HG02571 (cell line): ENCODE measurements around the gene RNF141.

Experiments used
- ATAC-seq: cut with Tn5 transposase; IDR thresholded peaks from one replicate; pipeline ENCODE4 v1.9.1; 2021; ENCODE audit warnings: mild to moderate bottlenecking, moderate library complexity; ENCODE audit not compliant: unreplicated experiment

RNF141 gene

DNA sequence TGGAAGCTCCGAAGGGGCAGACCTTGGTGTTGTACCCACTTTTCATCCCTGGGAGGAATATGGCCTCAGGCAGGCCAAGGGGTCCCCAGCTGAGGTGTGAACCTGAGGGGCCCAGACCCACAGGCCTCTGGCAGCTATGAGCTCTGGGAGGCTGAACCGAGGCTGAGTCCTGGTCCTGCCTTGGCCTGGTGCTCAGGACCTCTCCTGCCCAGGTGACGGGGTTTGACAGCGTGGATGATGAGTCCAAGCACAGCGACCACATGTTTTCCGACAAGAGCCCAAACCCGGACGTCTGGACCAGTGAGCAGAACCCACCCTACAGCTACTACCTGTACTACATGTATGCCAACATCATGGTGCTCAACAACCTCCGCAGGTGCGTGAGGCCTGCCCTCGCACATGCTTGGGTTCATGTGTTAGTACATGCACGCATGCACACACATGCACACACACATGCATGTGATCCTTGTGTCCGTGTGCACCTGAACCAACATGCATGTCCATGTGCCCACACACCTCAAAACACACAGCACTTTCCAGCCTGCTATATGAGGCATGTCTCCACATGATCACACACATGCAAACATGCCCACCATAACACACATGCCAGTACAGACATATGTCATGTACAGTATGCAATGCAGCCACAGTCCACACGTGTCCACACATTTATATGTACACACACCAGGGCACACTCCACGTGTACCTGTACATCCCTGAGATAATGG is 40.9 kb downstream of the RNF141 start:
- no peak for ATAC-seq

DNA sequence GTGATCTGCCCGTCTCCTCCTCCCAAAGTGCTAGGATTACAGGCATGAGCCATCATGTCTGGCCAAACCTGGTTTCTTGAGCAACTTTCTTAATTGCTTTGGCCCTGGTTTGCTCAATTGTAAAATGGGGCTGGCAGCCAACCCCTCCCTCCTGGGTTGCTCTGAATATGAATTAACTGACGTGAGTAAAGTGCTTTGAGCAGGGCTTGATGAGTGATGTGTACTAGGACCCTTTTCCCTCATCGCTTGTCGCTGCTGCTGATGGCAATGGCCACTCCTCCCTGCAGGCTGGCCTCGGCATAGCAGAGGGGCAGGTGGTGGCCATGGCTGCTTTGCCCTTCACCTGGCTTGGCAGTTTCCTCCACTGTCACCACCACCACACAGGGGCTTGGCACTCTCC is 41.5 kb downstream of the RNF141 start:
- no peak for ATAC-seq

DNA sequence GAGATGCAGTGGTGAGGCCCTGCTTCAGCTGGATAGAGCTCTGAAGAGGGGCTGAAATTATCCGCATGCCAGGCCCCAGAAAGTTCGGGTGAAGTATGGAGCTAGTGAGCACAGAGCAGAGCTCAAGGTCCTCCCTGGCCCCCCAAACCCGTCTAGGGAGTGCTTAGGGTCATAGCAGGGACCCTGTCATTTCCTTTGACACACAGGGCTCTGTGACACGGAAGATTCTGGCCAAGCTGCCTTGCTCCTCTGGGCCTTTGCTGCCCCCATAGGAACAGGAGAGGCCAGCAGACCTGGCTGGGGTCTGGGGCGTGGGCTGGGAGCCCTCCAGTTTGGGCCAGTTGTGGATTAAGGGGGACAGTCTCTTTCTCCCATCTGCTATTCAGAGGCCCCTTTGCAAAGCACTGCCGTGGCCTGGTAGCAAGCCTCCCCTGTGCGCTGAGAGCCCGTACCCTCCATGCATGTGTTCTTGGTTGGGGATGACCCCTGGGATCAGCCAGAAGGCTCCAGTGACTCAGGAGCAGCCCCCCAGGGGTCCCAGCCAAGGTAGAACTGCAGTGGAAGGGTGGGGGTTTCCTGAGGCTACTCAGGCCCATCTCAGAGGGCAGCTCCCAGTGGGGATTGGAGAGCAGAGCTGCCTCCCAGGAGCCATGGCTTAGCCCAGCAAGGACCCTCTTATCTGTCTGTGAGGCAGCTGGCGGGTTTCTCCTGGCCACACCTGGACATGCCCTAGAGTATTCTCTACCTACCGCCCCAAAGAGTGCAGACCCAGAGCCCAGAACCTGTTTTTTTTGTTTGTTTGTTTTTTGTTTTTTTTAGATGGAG is 42.3 kb downstream of the RNF141 start:
- no peak for ATAC-seq

DNA sequence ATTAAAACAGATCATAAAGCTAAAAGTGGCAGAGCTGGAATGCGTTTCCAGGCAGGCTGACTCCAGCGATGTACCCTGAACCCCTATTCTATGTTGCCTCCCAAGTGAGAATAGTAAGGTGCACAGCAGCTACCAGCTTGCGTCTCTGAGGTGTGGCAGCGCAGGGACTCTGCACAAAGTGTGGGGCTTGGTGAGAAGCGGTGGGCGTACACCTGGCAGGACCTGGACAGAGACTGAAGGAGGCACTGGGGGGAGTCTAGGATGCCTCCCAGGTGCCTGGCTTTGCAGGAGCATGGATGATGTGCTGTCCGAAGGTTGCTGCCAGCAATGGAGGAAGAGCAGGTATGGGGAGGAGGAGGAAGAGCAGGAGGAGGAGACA is 43.0 kb downstream of the RNF141 start:
- no peak for ATAC-seq

DNA sequence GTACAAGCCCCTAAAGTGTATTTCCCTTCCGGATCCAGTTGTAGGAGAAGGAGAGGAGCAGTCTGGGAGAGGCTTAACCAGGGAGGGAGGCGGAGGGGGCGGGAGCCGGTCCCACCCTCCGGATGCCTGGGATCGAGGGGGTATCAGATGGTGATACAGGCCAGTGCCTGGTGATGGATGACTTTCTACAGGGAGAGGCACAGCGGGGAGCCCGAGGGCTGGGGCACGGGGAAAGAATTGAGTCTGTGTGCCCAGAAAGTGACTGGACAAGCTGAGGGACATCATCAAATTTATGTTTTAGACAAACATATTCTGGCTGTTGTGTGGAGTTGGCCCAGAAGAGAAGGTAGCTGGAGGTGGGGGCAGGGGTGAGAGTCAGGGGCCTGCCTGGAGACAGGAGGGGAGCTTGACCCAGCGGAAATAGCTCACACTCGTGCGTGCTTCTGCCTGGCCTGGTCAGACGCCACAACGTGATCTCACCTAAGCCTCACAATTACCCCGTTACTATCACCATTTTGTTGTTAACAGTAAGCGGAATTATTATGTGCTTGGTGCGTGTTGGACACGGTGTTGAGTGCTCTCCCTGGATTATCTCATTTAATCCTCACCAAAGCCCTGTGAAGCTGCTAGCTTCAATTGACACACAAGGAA is 43.5 kb downstream of the RNF141 start:
- no peak for ATAC-seq

DNA sequence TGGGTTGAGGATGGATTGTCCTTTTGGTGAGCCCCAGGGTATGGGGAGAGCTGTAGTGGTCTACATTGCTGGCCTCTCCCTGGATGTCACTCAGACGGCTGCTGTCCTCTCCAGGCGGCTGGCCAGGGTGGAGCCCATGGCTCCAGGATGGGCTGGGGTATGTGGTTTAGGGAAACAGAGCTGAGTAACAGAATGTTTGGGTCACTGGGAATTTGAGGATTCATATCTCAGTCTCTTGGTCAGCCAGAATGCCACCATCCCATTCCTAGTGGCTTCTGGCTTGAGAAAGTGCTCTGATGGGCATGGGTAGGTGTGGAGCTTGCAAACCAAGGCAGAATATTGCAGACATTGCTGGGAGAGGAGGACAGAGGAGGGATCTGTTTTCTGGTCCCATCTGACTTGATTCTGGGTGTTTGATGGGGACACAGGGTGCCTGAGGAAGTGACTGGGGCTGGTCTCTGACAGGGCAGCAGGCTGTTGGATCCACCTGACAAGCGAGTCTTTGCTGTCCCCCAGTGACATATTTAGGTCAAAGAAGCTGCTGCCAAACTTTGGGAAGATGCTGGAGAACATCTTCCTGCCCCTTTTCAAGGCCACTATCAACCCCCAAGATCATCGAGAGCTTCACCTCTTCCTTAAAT is 44.6 kb downstream of the RNF141 start:
- ATAC-seq: no peak

DNA sequence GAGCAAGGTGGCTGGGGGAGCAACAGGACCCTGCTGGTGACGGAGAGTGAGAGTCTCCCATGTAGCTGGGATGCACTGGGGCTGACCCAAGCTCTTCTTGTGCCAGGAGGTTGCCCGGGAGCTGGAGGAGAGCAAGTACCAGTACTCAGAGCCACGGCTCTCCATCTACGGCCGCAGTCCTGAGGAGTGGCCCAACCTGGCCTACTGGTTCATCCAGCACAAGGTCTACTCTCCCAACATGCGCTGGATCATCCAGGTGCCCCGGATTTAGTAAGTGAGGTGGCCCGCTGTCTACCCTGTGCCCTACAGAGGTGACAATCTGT is 45.6 kb downstream of the RNF141 start:
- ATAC-seq: no peak

DNA sequence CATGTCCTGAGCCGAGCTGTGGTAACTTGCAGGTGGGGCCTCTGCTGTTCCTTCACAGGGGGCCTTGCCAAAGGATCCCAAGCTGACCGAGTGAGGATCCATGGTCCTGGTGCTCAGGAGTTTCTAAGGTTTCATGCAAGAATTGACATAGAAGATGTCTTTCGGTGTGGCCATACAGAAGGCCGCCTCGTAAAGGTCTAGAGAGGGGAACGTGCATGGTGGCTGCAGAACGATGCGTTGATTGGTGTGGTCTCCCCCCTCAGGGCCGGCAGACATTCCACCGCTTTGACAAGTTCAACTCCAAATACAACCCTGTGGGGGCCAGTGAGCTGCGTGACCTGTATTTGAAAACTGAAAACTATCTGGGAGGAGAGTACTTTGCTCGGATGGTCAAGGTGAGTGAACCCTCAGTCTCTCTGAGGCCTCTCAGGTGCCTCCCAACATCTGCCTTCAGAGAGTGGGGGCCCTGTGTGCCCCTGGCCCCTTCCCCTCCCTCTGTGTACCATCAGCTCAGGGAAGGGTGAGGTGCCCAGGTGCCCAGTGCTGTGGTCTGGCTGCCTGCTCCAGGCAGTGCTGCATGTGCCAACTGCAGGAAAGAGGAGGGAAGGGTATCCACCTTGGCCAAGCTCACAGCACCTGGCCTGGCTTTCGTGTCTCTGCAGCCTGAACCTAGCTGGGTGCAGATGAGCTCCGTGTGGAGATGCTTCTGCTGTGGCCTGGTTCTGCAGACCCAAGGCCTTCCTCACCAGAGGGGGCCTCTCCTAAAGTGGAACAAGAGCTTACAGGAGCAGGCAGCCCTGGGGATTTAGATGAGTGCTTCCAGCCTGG is 46.1 kb downstream of the RNF141 start:
- no peak for ATAC-seq

DNA sequence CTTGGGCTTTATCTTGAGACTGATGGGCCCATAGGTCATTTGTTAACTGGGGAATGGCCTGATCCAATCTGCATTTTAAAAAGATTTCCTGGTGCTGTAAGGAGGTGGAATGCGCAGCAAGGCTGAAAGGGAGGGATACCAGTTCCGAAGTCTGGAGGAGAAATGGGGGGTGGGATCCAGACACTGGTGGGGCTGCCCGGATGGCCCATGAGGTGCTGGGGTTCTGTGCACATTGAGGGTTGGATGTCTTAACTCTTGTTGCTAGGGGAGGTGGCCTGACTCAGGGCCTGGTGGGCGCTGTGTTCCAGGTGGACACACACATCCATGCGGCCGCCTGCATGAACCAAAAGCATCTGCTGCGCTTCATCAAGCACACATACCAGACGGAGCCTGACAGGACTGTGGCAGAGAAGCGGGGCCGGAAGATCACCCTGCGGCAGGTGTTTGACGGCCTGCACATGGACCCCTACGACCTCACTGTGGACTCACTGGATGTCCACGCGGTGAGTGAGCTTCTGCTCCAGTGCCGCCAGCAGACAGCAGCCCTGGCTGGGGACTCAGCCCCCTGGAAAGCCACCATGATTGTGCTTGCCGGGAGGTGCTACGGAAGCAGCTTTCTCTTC is 47.8 kb downstream of the RNF141 start:
- no peak for ATAC-seq

DNA sequence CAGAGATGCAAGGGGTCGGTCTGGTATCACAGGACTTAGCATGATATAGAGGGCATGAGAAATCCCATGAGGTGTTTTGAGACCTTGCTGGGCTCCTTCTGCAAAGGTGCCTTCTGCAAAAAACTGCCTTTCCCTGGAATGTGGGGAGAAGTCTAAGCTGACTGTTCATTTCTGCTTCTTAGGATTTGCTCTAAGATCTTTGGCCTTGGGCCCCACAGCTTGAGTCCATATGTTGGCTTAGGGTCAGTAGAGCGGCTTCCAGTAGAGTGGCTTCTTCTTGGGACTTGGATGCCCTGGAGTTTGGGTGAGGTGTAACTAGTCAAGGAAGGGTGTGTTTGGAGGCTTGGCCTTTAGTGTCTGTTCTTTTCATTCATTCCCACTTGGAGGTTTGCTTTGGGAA is 48.9 kb downstream of the RNF141 start:
- ATAC-seq: no peak

DNA sequence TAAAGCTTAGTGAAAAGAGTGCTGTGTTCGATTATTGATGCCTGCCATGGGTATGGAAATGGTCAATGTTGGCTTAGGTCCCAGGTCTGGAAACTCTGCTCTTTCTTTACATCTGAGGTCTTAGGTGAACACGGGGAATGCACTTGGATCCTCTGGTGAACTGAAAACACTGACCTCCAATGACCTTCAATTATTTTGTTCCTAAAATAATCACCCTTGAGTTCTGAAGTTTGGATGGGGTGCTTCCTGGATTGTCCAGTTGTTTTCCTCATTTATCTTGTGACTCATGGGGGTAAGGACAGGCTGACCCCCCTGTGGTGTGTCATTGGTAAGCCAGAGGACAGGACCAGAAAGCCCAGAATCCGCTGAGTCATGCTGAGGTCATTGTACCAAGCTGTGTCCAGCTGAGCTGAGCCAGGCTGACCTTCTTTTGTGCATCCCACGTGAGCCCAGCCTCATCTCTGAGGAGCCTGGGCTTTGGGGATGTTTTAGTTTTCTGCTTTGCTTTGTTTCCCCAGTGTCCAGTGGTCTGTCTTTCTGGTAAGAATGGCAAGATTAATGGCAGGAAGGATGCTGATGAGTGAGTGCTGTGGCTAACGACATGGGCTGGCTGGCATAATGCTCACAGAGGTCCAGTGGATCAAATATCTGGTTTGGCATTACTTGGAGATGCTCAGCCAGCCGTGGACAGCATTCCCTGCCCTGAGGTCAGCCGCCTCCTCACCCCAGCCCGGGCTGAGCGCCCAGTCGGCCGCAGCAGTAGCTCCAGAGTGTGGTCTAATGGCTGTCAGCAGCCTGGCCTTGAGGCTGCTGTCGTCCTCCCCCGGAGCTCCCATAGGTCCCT is 50.4 kb downstream of the RNF141 start:
- ATAC-seq: no peak

DNA sequence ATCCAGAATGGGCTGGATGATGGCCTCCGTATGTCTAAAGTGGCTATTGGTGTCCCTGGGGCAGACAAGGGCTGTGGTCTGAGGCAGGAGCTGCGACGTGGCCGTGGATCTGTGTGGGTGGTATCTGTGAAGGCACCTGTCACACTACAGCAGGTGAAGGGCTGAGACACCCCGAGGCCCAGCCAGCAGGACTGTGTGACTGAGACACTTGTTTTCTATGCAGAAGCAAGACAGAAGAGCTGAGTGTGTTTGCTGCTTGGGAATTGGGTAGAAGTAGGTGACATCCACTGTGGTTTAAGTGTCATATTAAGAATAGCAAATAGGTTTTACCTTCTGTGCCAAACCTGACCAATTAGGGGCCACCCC is 51.0 kb downstream of the RNF141 start:
- no peak for ATAC-seq

DNA sequence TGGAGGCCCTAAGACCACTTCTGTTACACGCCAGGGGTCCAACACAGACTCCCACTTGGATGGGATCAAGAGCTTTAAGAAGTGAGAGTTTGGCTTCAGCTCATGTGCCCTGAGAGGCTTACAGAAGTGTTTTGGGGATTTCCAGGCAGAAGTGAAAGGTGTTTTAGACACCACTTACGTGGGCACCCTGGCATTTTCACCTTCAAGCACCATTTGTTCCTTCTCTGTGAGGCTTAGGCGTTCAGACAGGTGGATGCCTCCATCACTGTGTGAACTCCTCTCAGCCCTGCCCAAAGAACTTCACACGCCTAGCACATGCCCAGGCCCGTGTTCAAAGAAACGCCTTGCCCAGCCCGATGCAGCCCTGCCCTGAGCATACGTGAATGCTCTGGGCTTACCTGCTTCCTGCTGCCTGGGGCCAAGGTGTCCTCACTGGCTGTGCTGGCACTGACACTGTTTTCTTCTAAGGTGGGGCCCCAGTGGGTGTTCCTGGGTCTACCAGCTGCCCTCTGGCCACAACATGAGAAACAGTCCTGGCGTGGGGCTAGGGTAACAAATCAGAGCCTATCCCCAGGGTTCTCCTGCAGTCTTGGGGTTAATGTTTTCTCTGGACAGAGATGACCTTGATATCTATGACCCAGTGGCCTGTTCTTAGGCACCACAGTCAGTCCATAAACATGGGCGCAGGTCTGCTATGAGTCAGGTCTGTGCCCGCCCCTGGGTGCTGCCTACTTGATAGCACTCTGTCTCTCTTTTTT is 51.9 kb downstream of the RNF141 start:
- peak; percentile 57 for ATAC-seq

DNA sequence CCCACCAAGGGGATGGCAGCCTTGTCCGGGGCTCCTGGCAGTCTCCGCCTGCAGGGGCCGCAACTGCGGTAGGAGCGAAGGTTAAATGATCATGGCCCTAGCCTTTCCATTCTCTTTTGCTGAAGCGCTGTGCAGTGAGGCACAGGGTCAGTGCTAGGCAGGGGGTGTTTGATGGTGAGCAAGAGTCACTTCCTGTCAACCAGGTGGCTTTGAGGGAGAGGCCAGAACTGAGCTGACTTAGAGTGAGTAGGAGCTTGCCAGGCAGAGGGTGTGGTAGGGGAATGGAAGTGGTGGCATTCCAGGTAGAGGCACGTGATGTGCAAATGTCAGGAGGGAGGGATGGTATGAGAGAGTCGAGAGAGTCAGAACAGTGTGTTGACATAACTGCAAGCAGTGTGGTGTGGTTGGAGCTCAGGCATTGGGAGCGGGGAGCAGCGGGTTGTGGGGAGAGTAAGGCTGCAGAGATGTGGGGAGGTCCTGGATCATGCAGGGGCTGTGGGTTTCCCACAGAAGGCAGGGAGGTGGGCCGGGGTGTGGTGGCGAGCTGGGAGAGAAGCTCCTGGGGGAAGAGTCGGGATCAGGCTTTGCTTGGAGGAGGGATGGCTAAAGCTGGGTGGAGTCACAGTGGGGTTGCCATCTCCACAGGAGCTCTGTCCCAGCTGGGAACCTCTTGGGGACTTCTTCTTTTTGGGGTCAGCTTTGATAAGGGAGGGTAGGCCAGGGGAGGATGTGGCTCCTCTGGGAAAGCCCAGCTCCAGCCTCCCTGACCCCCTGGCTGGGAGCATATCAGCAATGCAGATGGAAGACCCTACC is 52.7 kb downstream of the RNF141 start:
- ATAC-seq: peak; percentile 6

DNA sequence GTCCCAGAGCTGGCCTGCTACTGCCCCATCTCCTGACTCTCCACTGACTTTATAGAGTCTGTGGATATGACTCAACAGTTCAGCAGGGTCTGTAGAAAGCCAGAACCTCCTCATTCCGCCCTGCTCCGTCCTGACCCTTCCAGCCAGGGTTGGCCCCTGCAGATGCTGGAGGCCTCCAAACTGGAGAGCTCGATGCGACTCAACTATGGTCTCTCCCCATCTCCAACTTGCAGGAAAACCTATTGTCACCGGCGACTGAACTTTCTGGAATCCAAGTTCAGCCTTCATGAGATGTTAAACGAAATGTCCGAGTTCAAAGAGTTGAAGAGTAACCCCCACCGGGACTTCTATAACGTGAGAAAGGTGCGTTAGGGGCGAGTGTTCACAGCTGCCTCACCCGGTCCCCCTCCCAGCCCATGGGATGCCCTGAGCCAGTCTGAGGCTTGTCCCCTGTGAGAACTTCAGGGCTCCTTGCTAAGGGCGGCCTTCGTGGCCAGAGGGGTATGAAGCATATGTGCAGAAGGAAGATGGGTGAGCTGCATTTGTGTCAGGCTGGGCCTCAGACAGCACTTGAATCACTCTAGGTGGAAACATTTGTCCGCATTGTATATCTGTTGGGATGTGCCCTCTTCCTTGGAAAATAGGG is 53.9 kb downstream of the RNF141 start:
- no peak for ATAC-seq

DNA sequence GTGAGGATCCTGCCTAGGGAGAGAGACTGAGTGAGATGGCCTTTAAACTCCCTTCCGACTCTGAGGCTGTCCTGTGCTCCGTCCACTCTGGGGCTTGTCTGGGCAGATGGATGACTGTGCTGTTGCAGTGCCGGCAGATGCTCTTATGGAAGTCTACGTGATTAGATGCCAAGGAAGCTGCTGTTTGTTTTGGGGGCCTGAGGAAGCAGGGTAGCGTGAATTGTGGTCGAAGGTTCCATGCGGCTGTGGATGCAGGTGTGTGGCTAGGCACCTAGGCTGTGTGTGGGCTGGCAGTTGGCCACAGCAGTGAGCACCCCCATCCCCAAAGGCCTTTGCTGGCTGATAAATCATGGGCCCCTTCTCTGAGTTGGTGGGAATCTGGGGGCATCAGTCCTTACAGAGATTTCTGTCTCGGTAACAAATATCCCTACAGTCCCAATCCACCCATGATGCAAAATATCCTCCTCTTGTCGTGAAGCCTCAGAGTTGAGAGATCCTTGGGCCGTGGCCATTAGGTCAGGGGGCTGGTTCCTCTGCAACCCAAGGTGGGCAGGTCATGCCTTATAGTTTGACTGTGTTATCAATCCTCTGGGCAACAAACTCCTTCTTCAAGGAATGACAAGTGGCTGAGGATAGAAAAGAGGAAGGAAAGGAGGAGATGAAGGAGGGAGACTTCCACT is 54.7 kb downstream of the RNF141 start:
- ATAC-seq: no peak

DNA sequence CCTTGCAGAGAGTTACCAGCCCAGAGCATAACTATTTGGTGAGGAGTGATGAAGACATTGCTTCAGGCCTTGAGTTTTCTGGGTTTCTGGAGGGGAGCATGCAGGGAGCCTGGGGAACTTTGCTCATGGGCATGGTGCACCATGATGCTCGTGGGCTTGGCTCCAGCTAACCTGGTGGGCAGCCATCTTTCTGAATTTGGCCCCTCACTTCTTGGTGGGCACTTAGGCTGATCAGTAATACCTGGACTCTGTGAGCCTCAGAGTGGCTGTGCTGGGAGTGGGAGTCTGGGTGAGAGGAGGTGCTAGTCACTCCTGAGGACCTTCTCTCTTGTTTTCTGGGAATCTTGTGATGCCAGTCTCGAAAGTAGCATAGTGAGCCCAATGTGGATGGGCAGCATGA is 55.3 kb downstream of the RNF141 start:
- ATAC-seq: no peak
